T-helper 1 cell treated with Interleukin-12 subunit alpha and Interleukin-12 subunit beta and Interleukin-4 antibody, amounts not matched to agents 30 μg/mL and 1 μg/mL, for 36 hours (primary cell): ENCODE results near the gene PREX1.

Source experiments
- H3K27ac Mint-ChIP-seq: one replicate; pipeline ENCODE4 v1.8.0; 2021; ENCODE audit warnings: mild to moderate bottlenecking, mixed read lengths
- H3K27me3 Mint-ChIP-seq: one replicate; pipeline ENCODE4 v1.8.0; 2021; ENCODE audit warnings: low read depth, mixed read lengths
- H3K36me3 Mint-ChIP-seq: one replicate; pipeline ENCODE4 v1.8.0; 2021; ENCODE audit warnings: low read depth, mixed read lengths
- H3K4me1 Mint-ChIP-seq: one replicate; pipeline ENCODE4 v1.8.0; 2021; ENCODE audit warnings: low read depth, mixed read lengths
- H3K4me3 Mint-ChIP-seq: one replicate; pipeline ENCODE4 v1.8.0; 2021; ENCODE audit warnings: mild to moderate bottlenecking, moderate library complexity, mixed read lengths
- H3K9me3 Mint-ChIP-seq: one replicate; pipeline ENCODE4 v1.8.0; 2021; ENCODE audit warnings: mixed read lengths

Gene PREX1

DNA sequence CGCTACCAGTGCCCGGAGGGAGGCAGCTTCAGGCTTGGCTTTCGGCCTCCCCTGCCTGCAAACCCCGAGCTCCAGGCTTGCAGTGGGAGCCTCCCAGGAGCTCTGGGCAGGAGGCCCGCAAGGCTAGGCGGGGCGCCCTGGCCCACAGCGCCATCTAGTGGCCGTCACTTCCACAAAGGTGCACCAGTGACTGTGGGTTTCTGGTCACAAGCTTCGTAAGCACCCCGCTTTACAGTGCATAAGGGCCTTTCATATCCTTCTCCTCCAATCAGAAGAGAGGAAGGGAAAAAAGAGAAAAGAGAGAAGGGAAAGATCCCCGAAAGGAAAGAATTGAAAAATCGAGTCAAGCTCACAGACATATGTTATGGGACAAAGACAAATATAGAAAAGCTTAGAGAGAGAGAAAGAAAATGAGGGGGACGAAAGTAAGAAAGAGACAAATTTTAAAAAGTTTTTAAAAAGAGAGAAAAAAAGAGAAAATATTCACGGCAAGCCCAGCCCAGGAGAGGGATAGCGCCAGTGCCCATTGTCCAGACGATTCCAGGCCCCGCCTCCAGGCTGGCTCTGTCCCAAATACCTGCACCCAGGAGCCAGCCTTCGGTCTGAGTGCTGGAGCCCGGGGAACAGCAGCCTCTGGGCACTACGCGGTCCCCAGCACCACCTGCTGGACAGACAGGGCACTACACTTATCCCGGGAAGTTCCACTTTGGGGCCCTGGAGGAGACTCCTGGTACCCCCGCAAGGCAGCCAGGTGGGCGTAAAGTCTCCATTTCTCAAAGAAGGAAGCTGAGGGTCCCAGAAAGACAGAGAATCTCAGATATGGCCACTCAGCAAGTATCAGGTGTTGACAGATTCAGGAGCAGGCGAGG, 207.1 kb downstream of the PREX1 start:
- H3K27me3 Mint-ChIP-seq: no peaks in the 10 kb centered on the region
- no peaks in the 10 kb centered on the region for H3K9me3 Mint-ChIP-seq
- peak overlapping the region; percentile 56 for H3K27ac Mint-ChIP-seq
- H3K4me3 Mint-ChIP-seq: peak overlapping the region; percentile 72
- H3K4me1 Mint-ChIP-seq: peaks cover 9% of the 10 kb centered on the region
- H3K36me3 Mint-ChIP-seq: peaks cover 11% of the 10 kb centered on the region

DNA sequence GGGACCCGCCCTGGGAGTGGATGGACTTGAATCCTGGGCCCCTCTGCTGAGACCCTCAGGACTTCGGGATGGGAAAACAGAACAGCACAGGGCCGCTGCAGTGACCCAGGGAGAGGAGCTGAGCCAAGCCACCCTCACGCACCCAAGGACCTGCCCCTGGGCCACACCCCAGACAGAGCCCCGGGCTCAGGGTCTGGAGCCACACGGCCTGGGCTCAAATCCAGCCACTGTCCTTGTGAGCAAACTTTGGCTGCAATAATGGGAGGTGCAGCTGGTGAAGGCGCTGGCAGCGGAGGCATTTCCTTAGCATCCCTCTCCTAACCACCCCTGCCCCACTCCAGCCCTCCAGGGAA, 207.7 kb downstream of the PREX1 start:
- H3K9me3 Mint-ChIP-seq: no peaks in the 10 kb centered on the region
- H3K27me3 Mint-ChIP-seq: no peaks in the 10 kb centered on the region
- H3K27ac Mint-ChIP-seq: no peak overlapping the region
- peaks cover 10% of the 10 kb centered on the region for H3K36me3 Mint-ChIP-seq
- no peak overlapping the region for H3K4me3 Mint-ChIP-seq
- H3K4me1 Mint-ChIP-seq: peaks cover 9% of the 10 kb centered on the region

DNA sequence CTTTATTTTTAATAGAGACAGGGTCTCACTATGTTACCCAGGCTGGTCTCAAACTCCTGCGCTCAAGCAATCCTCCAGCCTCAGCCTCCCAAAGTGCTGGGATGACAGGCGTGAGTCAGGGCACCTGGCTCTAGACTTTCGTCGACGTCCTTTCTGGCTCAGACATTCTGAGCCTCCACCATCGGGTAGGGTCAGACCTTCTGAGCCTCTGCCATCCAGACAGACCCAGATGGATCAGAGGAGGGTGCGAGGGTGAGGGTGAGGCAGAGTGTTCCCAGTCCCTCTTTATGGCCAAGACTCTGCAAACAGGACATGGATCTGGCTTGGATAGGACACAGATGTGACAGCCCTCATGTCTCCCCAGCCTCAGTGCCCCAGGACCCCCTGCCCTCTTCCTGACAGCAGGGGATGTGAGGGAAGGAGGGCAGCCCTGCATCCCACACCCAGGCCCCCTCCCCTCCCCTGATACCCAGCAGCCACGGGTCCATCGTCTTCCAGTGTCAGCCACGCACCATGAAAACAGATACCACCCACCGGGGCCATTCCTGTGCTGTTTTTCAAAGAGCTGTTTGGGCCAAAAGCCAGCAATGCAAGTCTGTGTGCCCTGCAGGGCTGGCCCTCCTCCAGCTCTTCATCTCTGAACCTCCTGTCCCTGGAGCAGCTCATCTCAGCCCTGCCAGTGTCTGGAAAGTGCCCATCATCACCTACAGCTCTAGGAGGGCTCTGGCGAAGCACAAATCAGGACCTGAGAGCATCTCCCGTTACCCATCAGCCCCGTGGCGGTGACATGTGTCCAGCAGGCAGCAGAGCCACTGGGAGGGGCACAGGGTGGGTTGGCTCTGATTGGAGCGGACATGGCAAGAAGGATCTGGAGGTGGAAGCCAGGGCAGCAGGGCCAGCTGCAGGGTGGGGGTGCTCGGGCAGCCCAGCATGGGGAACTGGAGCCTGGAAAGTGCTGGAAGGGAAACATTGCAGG, 208.4 kb downstream of the PREX1 start:
- H3K27ac Mint-ChIP-seq: no peak overlapping the region
- H3K27me3 Mint-ChIP-seq: no peaks in the 10 kb centered on the region
- H3K4me3 Mint-ChIP-seq: no peak overlapping the region
- peaks cover 5% of the 10 kb centered on the region for H3K36me3 Mint-ChIP-seq
- no peaks in the 10 kb centered on the region for H3K9me3 Mint-ChIP-seq
- peaks cover 9% of the 10 kb centered on the region for H3K4me1 Mint-ChIP-seq

DNA sequence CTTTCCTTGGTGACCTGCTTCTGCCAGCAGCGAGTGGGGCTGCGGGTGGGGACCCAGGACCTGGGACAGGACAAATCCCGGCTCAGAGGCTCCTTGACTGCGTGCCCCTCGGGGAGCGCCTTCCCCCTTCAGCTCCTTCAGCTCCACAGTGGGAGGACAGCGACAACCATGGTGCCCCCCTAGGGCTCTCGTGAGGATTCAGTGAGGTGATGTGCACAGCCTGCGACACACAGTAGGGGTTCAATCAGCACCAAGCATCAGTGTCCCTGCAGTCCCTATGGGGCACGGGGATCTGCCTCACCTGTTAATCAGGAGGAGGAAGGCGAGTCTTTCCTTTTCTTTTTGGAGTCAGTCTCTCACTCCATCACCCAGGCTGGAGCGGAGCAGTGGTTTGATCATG, 209.2 kb downstream of the PREX1 start:
- Mint-ChIP-seq H3K4me1 (peaks cover 9% of the 10 kb centered on the region), H3K36me3 (peaks cover 5% of the 10 kb centered on the region), H3K9me3 (no peaks in the 10 kb centered on the region), H3K27ac (no peak overlapping the region), H3K27me3 (no peaks in the 10 kb centered on the region), H3K4me3 (no peak overlapping the region)

DNA sequence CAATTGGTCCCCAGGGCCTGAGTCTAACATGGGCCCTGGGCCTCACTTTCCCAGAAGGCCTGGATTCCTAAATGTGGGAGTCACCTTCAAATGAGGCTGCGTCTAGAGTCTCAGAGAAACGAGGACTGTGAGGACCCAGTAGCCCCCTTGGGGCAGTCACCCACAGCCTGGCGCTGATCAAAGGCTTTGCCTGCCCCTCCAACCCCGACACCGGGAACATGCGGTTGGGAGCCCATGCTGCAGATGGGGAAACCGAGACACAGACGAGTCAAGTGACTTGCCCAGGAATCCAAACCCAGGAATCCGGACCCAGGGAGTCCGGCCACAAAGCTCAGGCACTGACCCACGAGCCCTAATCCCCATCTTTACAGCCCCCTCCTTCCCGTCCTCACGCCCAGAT, 209.7 kb downstream of the PREX1 start:
- H3K36me3 Mint-ChIP-seq: peaks cover 5% of the 10 kb centered on the region
- H3K27me3 Mint-ChIP-seq: no peaks in the 10 kb centered on the region
- H3K4me3 Mint-ChIP-seq: no peak overlapping the region
- H3K9me3 Mint-ChIP-seq: no peaks in the 10 kb centered on the region
- H3K4me1 Mint-ChIP-seq: peaks cover 9% of the 10 kb centered on the region
- H3K27ac Mint-ChIP-seq: no peak overlapping the region

DNA sequence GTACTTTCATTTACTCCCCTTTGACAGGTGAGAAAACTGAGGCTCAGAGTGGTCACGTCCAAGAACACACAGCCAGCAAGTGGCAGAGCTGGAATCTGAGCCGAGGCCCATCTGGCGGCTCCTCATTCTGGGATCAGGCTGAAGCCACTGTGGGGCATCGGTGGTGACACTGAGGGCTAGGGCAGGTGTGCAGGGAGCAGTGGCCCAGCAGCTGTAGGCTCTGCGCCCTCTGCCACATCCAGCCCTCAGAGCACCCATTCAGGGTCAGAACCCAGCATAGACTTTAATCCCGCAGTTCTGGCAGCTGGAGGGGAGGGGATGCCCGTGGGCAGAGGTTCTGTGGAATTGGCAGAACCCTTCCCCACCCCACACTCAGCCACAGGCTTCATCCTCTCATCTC, 210.3 kb downstream of the PREX1 start:
- Mint-ChIP-seq H3K4me1 (peaks cover 7% of the 10 kb centered on the region), H3K36me3 (no peaks in the 10 kb centered on the region), H3K9me3 (no peaks in the 10 kb centered on the region), H3K27me3 (no peaks in the 10 kb centered on the region), H3K27ac (no peak overlapping the region), H3K4me3 (no peak overlapping the region)

DNA sequence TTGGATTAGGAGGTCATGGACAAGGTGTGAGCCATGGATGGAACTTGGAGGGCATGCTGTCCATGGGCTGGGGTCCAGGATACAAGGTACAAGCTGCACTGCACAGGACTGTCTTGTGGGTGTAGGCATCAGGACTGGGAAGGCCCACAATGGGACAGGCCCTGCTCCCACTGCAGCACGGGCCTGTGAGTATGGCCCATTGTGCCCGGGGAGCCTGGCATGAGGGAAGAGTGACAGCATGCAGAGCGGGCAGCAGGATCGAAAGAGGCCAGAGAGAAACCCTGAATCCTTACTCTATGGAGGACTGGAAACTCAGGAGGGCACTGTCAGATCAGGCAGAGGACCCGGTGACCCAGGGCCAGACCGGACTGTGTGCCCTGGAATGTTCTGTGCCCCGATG, 211.3 kb downstream of the PREX1 start:
- Mint-ChIP-seq H3K9me3 (no peaks in the 10 kb centered on the region), H3K27me3 (no peaks in the 10 kb centered on the region), H3K4me3 (no peak overlapping the region), H3K4me1 (peaks cover 5% of the 10 kb centered on the region), H3K27ac (no peak overlapping the region), H3K36me3 (no peaks in the 10 kb centered on the region)

DNA sequence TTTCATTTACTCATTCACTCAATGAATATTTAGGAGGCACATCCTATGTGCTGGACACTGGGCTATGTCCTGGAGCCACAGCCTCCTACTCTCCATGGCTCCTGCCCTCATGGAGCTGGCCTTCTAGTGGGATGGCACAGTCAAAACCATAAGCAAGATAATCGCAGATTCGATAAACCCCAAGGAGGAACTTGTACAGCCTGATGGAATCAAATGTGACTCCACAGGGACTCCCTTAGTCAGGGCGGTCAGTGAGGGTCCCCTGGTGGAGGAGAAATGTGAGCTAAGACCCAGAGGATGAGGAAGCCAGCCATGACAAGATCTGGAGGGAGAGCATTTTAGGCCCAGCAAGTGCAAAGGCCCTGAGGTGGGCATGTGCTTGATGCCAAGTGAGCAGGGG, 211.9 kb downstream of the PREX1 start:
- H3K4me1 Mint-ChIP-seq: peaks cover 3% of the 10 kb centered on the region
- H3K27me3 Mint-ChIP-seq: peaks cover under 1% of the 10 kb centered on the region
- H3K27ac Mint-ChIP-seq: no peak overlapping the region
- no peaks in the 10 kb centered on the region for H3K36me3 Mint-ChIP-seq
- no peak overlapping the region for H3K4me3 Mint-ChIP-seq
- H3K9me3 Mint-ChIP-seq: no peaks in the 10 kb centered on the region

DNA sequence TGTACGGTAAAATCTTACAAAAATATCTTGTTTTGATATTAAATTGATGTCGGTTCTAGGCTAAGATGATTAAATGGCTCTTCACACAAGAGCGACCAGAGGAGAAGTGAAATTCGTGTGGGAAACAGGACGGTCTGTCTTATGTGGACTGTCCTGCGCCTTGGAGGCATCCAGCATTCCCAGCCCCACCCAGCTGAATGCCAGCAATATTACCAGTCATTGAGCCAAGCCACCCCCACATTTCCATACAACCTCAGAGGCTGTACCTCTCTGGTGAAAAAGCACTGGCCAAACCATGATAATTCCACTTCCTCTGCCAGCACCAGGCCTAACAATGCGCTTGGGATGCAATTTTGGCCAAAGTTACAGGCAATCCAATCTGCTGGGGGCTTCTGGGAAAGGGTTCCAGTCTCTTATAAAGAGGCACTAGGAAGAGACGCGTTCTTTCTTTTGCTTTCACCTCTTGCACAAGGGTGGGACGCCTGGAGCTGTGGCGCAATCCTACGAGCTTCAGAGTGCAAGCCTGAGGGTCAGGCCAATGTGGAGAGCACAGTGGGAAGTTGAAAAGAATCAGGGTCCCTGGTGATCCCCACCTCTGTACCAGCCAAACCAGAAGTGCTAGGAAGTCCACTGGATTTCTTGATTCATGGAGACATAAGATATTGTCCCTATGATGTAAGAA, 213.1 kb downstream of the PREX1 start:
- no peaks in the 10 kb centered on the region for H3K9me3 Mint-ChIP-seq
- H3K27me3 Mint-ChIP-seq: peaks cover 3% of the 10 kb centered on the region
- H3K4me1 Mint-ChIP-seq: peaks cover 5% of the 10 kb centered on the region
- H3K27ac Mint-ChIP-seq: no peak overlapping the region
- no peak overlapping the region for H3K4me3 Mint-ChIP-seq
- no peaks in the 10 kb centered on the region for H3K36me3 Mint-ChIP-seq

DNA sequence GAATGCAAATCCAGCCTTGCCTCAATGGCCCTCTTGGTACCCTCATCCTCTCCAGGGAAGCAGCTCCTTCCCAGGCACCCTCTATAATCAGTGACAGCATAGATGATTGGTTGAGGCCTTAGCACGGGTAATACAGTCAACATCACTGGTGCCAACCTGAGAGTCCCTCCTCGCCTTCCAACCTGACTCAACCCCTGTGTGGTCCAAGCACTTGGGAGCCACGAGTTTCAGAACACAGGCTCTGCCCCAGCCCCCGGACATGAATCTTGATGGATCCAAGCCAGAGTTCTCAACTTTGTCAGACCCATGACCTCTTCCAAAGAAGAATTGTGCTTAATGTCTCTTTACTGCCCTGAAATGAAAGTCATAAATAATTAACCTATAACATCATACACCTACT, 213.9 kb downstream of the PREX1 start:
- Mint-ChIP-seq H3K9me3 (no peaks in the 10 kb centered on the region), H3K4me1 (peaks cover 10% of the 10 kb centered on the region), H3K27ac (no peak overlapping the region), H3K27me3 (peaks cover 3% of the 10 kb centered on the region), H3K36me3 (no peaks in the 10 kb centered on the region), H3K4me3 (no peak overlapping the region)

DNA sequence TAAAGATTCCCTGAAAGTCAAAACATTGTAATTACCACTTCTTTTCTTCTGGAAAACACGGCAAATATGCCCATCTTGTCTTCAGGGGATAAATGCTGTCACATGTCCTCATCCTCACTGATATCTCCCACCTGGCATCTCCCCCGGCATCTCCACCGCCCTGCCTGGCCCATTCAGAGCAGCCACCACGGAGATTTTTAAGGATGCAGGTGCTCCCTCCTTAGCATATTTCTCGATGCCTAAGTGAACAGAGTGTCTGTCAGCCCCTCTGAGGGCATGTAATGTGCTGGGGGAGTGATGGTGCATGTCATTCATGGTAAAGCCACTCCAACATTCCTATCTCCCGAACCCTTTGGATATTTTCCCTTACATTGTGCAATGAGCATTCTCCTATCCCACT, 215.5 kb downstream of the PREX1 start:
- H3K27me3 Mint-ChIP-seq: peaks cover 3% of the 10 kb centered on the region
- no peak overlapping the region for H3K27ac Mint-ChIP-seq
- H3K4me1 Mint-ChIP-seq: peaks cover 10% of the 10 kb centered on the region
- H3K9me3 Mint-ChIP-seq: no peaks in the 10 kb centered on the region
- no peak overlapping the region for H3K4me3 Mint-ChIP-seq
- H3K36me3 Mint-ChIP-seq: no peaks in the 10 kb centered on the region

DNA sequence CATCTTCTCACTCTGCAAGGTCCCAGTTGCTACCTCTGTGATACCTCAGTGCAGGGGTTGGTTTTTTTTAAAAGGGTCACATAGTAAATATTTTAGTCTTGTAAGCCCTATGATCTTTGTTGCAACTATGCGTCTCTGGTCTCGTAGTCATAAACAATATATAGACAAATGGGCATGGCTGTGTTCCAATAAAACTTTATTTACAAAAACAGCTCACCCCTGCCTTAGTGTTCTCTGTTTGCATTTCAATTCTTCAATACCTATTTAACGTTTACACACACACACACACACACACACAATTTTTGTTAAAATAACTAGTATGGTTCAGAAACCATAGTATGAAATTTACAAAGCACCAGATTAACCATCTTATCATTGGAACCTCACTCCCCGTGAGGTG, 216.8 kb downstream of the PREX1 start:
- Mint-ChIP-seq H3K36me3 (no peaks in the 10 kb centered on the region), H3K4me1 (peaks cover 10% of the 10 kb centered on the region), H3K27me3 (peaks cover 3% of the 10 kb centered on the region), H3K27ac (no peak overlapping the region), H3K4me3 (no peak overlapping the region), H3K9me3 (no peaks in the 10 kb centered on the region)

DNA sequence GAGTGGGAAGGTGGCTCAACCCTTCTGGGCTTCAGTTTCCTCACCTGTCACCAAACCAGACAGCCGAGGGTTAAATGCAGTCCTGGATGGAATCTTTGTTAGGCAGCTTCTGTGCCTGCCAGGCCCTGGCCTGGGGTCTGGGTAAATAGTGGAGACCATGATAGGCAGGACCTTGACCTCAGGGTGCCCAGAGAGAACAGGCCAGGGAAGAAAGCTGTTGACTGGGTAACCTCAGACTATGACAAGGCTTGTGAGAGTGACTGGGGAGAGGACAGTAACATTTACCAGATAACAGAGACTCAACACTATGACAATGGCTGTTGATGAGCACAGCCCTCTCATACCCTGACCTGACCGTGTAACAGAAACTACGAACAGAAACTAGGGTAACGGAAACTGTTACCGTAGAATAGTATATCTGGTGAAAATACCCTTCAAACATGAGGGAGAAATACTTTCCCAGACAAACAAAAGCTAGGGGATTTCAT, 218.3 kb downstream of the PREX1 start:
- H3K27me3 Mint-ChIP-seq: peaks cover 3% of the 10 kb centered on the region
- H3K4me1 Mint-ChIP-seq: peaks cover 10% of the 10 kb centered on the region
- no peaks in the 10 kb centered on the region for H3K36me3 Mint-ChIP-seq
- H3K9me3 Mint-ChIP-seq: no peaks in the 10 kb centered on the region
- no peak overlapping the region for H3K27ac Mint-ChIP-seq
- no peak overlapping the region for H3K4me3 Mint-ChIP-seq

DNA sequence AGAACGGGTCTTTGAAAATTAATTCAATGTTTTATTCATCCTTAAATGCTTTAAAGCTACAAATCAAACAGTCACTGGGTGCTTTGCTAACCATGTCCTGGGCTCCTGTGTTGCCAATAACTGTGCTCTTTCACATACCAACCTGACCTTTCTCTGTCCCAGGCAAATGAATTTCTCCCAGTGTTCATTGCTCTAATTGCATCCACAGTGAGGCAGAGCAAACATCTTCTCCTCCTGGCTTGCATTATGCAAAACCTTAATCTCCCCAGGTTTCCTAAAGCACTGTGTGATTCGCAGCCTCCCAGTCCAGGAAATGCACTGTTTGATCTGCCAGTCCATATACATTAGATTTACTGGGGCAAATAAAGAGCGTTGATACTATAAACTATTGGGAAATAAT, 219.0 kb downstream of the PREX1 start:
- Mint-ChIP-seq H3K27me3 (peaks cover 3% of the 10 kb centered on the region), H3K4me3 (no peak overlapping the region), H3K4me1 (peaks cover 10% of the 10 kb centered on the region), H3K27ac (no peak overlapping the region), H3K36me3 (no peaks in the 10 kb centered on the region), H3K9me3 (no peaks in the 10 kb centered on the region)
